HepG2 (cell line): ENCODE data around the gene LSMEM2. TPM values are rescaled to one million over a fixed set of nuclear protein-coding genes. Genes with fewer than 3 reads are reported as not detected.

ENCODE experiments used
- ERF ChIP-seq: IDR thresholded peaks from 2 replicates; pipeline ENCODE4 v1.6.1; 2018; ENCODE audit warnings: missing biosample characterization, missing genetic modification reagents
- GLI4 ChIP-seq: sonication (generic); formaldehyde crosslinking; IDR thresholded peaks from 2 replicates; pipeline ENCODE4 v1.5.1; 2020; ENCODE audit warnings: missing genetic modification reagents, mild to moderate bottlenecking, moderate library complexity, borderline replicate concordance
- MAF1 ChIP-seq: sonication (generic); formaldehyde crosslinking; IDR thresholded peaks from 2 replicates; pipeline ENCODE4 v1.5.0; 2020; ENCODE audit warnings: missing genetic modification reagents, borderline replicate concordance
- MBD4 ChIP-seq: IDR thresholded peaks from 2 replicates; pipeline ENCODE4 v1.6.1; 2012; ENCODE audit warnings: low read length, inconsistent platforms, borderline replicate concordance
- NFE2L2 ChIP-seq: fragments of 150-350 bp; IDR thresholded peaks from 2 replicates; pipeline ENCODE4 v1.6.1; 2014; ENCODE audit warnings: low read length
- NRL ChIP-seq: sonication (generic); formaldehyde crosslinking; IDR thresholded peaks from 2 replicates; pipeline ENCODE4 v1.5.0; 2020; ENCODE audit warnings: missing genetic modification reagents, mild to moderate bottlenecking, moderate library complexity, borderline replicate concordance
- SNAPC2 ChIP-seq: sonication (generic); formaldehyde crosslinking; IDR thresholded peaks from 2 replicates; pipeline ENCODE4 v1.8.1; 2022; ENCODE audit warnings: mild to moderate bottlenecking, missing genetic modification reagents
- SPEN ChIP-seq: sonication (generic); formaldehyde crosslinking; IDR thresholded peaks from 2 replicates; pipeline ENCODE4 v1.5.1; 2020; ENCODE audit warnings: low read depth, mild to moderate bottlenecking, missing genetic modification reagents
- SUZ12 ChIP-seq: fragments of 150-350 bp; IDR thresholded peaks from 2 replicates; pipeline ENCODE4 v1.6.1; 2014; ENCODE audit warnings: low read depth, low read length
- ZBTB7A ChIP-seq: sonication (generic); formaldehyde crosslinking; IDR thresholded peaks from 2 replicates; pipeline ENCODE4 v1.8.0; 2022; ENCODE audit warnings: mild to moderate bottlenecking, missing genetic modification reagents
- ZNF724P ChIP-seq: sonication (generic); formaldehyde crosslinking; IDR thresholded peaks from 2 replicates; pipeline ENCODE4 v1.8.0; 2022; ENCODE audit warnings: missing genetic modification reagents, borderline replicate concordance
- polyA plus RNA-seq, 8 experiments: library from polyadenylated mRNA; depleted of rRNA in 3 of 8; stranded (reverse) in 7 of 8; unstranded in 1 of 8; fragments of >200 nt; fragmentation: Illumina TruSeq in 4 of 8; extraction: Trizol in 4 of 8; gene quantifications; 2 replicates each; pipeline versions ENCODE4 v1.2.1 to v1.2.3, GENCODE V29; 2011 to 2016; ENCODE audit warnings: low read depth in 4 of 8, missing spikeins in 1 of 8, mixed read lengths in 1 of 8; ENCODE audit not compliant: insufficient read depth in 1 of 8
- total RNA-seq, 5 experiments: library from RNA; depleted of rRNA; stranded (reverse); fragments of >200 nt; fragmentation: Illumina TruSeq; extraction: Trizol; gene quantifications; 2 replicates each; pipeline ENCODE4 v1.2.3, GENCODE V29; 2016; ENCODE audit warnings: low read depth in 1 of 5
- TF ChIP-seq, protein P1 (sequence below): sonication (generic); formaldehyde crosslinking; IDR thresholded peaks from 2 replicates; pipeline ENCODE4 v1.8.1; 2023; ENCODE audit warnings: missing genetic modification reagents, mild to moderate bottlenecking, borderline replicate concordance
- TF ChIP-seq, protein P2 (sequence below): sonication (generic); formaldehyde crosslinking; IDR thresholded peaks from 2 replicates; pipeline ENCODE4 v1.8.0; 2023; ENCODE audit warnings: mild to moderate bottlenecking, missing genetic modification reagents
- TF ChIP-seq, protein P3 (sequence below): sonication (generic); formaldehyde crosslinking; IDR thresholded peaks from 2 replicates; pipeline ENCODE4 v1.4.0; 2020; ENCODE audit warnings: low read depth, missing genetic modification reagents
- TF ChIP-seq, protein P4 (sequence below): sonication (generic); formaldehyde crosslinking; IDR thresholded peaks from 2 replicates; pipeline ENCODE4 v1.4.0; 2020; ENCODE audit warnings: missing genetic modification reagents
- TF ChIP-seq, protein P5 (sequence below): sonication (generic); formaldehyde crosslinking; IDR thresholded peaks from 2 replicates; pipeline ENCODE4 v1.5.1; 2020; ENCODE audit warnings: mild to moderate bottlenecking, missing genetic modification reagents, moderate library complexity

LSMEM2 gene
- total and polyA plus RNA-seq, 2 of the 13 experiments (the other 11 are each of a cell fraction or from before 2014, with no cell fraction given) = 0.07 to 0.41 TPM

DNA sequence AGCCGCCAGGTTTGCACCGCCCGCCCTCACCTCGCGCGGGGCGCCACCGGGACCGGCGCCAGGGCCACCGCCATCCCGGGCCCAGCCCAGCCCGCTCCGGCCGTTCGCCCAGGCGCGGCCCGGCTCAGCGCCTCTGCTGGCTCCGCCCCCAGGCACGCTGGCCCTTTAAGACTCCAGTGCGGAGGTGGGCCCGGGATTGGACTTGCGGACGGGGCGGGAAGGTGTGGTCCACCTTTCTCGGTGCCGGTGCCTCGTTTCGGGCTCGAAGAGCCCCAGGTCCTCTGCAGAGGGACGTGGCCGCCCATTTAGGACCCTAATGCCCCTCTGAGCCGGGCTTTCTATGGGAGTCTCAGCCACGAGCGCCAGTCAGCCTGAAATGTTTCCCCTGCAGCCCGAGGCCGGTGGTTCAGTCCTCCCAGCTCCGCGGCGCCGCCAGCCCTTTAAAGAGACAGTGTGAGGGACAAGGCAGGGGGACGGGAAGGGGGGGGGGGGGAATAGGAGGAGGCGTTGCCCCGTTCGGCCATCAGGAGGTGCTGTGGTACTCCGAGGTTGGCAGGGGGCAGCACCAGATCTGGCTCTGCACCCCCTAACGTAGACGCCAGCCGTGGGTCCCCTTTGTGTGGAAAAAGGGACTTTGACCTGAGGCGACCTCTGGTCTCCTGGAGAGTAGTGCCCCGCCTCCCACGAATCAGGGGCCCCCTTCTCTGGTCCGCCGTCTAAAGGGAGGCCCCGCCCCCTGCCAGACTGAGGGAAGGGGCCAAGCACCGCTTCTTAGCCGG, 42.6 kb downstream of the LSMEM2 start (continued):
- TF ChIP-seq, protein P1, sequence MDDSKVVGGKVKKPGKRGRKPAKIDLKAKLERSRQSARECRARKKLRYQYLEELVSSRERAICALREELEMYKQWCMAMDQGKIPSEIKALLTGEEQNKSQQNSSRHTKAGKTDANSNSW = no peak; the same call in 1 of the 2 replicates
- TF ChIP-seq GLI4 = no peak
- TF ChIP-seq ZNF724P (CRISPR knock-in tag) = 0 out of 2 replicates have a peak, but pooled peaks have one; percentile 56
- TF ChIP-seq SPEN (CRISPR knock-in tag) = peak; percentile 62
- TF ChIP-seq, protein P2, sequence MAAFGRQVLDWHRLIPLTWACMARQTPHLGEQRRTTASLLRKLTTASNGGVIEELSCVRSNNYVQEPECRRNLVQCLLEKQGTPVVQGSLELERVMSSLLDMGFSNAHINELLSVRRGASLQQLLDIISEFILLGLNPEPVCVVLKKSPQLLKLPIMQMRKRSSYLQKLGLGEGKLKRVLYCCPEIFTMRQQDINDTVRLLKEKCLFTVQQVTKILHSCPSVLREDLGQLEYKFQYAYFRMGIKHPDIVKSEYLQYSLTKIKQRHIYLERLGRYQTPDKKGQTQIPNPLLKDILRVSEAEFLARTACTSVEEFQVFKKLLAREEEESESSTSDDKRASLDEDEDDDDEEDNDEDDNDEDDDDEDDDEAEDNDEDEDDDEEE (CRISPR knock-in tag) = no peak
- TF ChIP-seq NRL (CRISPR knock-in tag) = no peak; the same call in 1 of the 2 replicates
- TF ChIP-seq, protein P3, sequence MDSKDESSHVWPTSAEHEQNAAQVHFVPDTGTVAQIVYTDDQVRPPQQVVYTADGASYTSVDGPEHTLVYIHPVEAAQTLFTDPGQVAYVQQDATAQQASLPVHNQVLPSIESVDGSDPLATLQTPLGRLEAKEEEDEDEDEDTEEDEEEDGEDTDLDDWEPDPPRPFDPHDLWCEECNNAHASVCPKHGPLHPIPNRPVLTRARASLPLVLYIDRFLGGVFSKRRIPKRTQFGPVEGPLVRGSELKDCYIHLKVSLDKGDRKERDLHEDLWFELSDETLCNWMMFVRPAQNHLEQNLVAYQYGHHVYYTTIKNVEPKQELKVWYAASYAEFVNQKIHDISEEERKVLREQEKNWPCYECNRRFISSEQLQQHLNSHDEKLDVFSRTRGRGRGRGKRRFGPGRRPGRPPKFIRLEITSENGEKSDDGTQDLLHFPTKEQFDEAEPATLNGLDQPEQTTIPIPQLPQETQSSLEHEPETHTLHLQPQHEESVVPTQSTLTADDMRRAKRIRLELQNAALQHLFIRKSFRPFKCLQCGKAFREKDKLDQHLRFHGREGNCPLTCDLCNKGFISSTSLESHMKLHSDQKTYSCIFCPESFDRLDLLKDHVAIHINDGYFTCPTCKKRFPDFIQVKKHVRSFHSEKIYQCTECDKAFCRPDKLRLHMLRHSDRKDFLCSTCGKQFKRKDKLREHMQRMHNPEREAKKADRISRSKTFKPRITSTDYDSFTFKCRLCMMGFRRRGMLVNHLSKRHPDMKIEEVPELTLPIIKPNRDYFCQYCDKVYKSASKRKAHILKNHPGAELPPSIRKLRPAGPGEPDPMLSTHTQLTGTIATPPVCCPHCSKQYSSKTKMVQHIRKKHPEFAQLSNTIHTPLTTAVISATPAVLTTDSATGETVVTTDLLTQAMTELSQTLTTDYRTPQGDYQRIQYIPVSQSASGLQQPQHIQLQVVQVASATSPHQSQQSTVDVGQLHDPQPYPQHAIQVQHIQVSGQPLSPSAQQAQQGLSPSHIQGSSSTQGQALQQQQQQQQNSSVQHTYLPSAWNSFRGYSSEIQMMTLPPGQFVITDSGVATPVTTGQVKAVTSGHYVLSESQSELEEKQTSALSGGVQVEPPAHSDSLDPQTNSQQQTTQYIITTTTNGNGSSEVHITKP (CRISPR knock-in tag) = peak; percentile 98
- no peak for TF ChIP-seq SNAPC2 (CRISPR knock-in tag)
- TF ChIP-seq ERF = no peak; the same call in 1 of the 2 replicates
- no peak for TF ChIP-seq SUZ12
- no peak for TF ChIP-seq NFE2L2
- TF ChIP-seq, protein P4, sequence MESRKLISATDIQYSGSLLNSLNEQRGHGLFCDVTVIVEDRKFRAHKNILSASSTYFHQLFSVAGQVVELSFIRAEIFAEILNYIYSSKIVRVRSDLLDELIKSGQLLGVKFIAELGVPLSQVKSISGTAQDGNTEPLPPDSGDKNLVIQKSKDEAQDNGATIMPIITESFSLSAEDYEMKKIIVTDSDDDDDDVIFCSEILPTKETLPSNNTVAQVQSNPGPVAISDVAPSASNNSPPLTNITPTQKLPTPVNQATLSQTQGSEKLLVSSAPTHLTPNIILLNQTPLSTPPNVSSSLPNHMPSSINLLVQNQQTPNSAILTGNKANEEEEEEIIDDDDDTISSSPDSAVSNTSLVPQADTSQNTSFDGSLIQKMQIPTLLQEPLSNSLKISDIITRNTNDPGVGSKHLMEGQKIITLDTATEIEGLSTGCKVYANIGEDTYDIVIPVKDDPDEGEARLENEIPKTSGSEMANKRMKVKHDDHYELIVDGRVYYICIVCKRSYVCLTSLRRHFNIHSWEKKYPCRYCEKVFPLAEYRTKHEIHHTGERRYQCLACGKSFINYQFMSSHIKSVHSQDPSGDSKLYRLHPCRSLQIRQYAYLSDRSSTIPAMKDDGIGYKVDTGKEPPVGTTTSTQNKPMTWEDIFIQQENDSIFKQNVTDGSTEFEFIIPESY (CRISPR knock-in tag) = no peak
- TF ChIP-seq MAF1 (CRISPR knock-in tag) = no peak; the same call in 1 of the 2 replicates
- TF ChIP-seq MBD4 = no peak
- peak; percentile 61; the same call in 1 of the 2 replicates for TF ChIP-seq ZBTB7A (CRISPR knock-in tag)
- TF ChIP-seq, protein P5, sequence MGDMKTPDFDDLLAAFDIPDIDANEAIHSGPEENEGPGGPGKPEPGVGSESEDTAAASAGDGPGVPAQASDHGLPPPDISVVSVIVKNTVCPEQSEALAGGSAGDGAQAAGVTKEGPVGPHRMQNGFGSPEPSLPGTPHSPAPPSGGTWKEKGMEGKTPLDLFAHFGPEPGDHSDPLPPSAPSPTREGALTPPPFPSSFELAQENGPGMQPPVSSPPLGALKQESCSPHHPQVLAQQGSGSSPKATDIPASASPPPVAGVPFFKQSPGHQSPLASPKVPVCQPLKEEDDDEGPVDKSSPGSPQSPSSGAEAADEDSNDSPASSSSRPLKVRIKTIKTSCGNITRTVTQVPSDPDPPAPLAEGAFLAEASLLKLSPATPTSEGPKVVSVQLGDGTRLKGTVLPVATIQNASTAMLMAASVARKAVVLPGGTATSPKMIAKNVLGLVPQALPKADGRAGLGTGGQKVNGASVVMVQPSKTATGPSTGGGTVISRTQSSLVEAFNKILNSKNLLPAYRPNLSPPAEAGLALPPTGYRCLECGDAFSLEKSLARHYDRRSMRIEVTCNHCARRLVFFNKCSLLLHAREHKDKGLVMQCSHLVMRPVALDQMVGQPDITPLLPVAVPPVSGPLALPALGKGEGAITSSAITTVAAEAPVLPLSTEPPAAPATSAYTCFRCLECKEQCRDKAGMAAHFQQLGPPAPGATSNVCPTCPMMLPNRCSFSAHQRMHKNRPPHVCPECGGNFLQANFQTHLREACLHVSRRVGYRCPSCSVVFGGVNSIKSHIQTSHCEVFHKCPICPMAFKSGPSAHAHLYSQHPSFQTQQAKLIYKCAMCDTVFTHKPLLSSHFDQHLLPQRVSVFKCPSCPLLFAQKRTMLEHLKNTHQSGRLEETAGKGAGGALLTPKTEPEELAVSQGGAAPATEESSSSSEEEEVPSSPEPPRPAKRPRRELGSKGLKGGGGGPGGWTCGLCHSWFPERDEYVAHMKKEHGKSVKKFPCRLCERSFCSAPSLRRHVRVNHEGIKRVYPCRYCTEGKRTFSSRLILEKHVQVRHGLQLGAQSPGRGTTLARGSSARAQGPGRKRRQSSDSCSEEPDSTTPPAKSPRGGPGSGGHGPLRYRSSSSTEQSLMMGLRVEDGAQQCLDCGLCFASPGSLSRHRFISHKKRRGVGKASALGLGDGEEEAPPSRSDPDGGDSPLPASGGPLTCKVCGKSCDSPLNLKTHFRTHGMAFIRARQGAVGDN (CRISPR knock-in tag) = peak; percentile 39
